Adipocyte (in vitro differentiated cells): ENCODE measurements around the gene OLFM2.
A peak's percentile ranks its signal among the peaks of the same experiment; 100 is the strongest.
"Not testable (repeated sequence)": the region's sequence is repeated elsewhere in the genome, so short reads cannot be mapped to it uniquely, and the experiment has no call there.

Source experiments
- DNase-seq: peaks from one replicate; pipeline ENCODE4 v3.0.0-alpha.2; 2015; ENCODE audit warnings: low read depth
- H3K27me3 ChIP-seq: replicated peaks from 2 replicates; pipeline ENCODE4 v1.7.0; 2013; ENCODE audit warnings: mild to moderate bottlenecking, low read length, moderate library complexity; ENCODE audit not compliant: control insufficient read depth, insufficient read depth
- H3K36me3 ChIP-seq: 2 replicates; pipeline ENCODE4 v1.7.0; 2013; ENCODE audit warnings: low read length, mild to moderate bottlenecking, moderate library complexity; ENCODE audit not compliant: control insufficient read depth, insufficient read depth, severe bottlenecking
- H3K4me1 ChIP-seq: 2 replicates; pipeline ENCODE4 v1.7.0; 2013; ENCODE audit warnings: mild to moderate bottlenecking, low read length, moderate library complexity; ENCODE audit not compliant: control insufficient read depth, insufficient read depth
- H3K4me3 ChIP-seq: 2 replicates; pipeline ENCODE4 v1.7.0; 2013; ENCODE audit warnings: mild to moderate bottlenecking, low read length, moderate library complexity
- H3K9ac ChIP-seq: 2 replicates; pipeline ENCODE4 v1.7.0; 2013; ENCODE audit warnings: mild to moderate bottlenecking, low read length, moderate library complexity
- H3K9me3 ChIP-seq: 2 replicates; pipeline ENCODE4 v1.7.0; 2013; ENCODE audit warnings: mild to moderate bottlenecking, low read length, moderate library complexity; ENCODE audit not compliant: control insufficient read depth

The OLFM2 gene

DNA sequence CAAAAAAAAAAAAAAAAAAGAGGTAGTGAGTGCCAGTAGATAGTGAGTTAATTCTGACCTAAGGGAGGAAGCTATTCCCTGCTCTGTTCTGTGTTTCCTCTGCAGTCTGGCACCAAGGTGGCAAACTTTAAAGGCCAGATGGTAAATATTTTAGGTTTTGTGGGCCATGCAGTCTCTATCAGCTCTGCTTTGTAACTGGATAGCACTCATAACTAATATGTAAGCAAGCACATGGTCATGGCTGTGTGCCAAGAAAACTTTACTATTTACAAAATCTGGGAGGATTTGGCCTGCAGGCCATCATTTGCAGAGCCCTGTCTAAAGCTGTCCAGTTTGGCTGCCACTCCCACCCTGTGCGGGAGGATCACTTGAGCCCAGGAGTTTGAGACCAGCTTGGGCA lies 96.9 kb downstream of the OLFM2 start:
- peaks cover 46% of the 10 kb centered on the region for H3K36me3 ChIP-seq

GRCh38 chr19:9838324-9838723 lies 98.0 kb downstream of the OLFM2 start:
- no peak overlapping the region for H3K9ac ChIP-seq
- peaks cover 38% of the 10 kb centered on the region for H3K36me3 ChIP-seq
- no peak for DNase-seq
- no peak overlapping the region for H3K4me3 ChIP-seq
- H3K9me3 ChIP-seq: no peaks in the 10 kb centered on the region
- peaks cover 18% of the 10 kb centered on the region for H3K4me1 ChIP-seq
- H3K27me3 ChIP-seq: no peaks in the 10 kb centered on the region

More for the DNA sequence above, 96.9 kb downstream of the OLFM2 start:
- peak overlapping the region; percentile 42 for H3K9ac ChIP-seq
- H3K4me3 ChIP-seq: no peak overlapping the region
- no peaks in the 10 kb centered on the region for H3K9me3 ChIP-seq
- peak; percentile 60 for DNase-seq
- no peaks in the 10 kb centered on the region for H3K27me3 ChIP-seq
- peaks cover 18% of the 10 kb centered on the region for H3K4me1 ChIP-seq

DNA sequence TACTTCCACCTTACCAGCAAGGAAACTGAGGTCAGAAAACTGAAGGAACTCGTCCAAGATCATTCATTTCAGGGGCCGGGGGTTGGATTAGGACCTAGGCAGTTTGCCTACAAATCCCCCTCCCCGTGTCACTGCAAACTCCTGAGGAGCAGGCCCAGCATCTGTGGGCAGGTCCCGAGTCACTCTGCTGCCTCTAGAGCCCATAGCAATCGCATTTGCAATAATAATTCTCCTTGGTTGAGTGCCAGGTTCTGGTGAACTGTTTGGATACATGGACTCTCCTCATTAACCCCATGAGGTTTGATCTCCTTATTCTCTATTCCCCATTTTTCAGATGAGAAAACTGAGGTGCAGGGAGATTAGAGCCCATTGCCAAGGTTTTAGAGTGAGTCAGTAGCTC lies 100.3 kb downstream of the OLFM2 start:
- Histone ChIP-seq H3K36me3 (peaks cover 26% of the 10 kb centered on the region), H3K4me1 (peaks cover 14% of the 10 kb centered on the region), H3K27me3 (no peaks in the 10 kb centered on the region), H3K9me3 (no peaks in the 10 kb centered on the region), H3K4me3 (peak overlapping the region; percentile 95), H3K9ac (peak overlapping the region; percentile 90)
- DNase-seq: peak; percentile 69

DNA sequence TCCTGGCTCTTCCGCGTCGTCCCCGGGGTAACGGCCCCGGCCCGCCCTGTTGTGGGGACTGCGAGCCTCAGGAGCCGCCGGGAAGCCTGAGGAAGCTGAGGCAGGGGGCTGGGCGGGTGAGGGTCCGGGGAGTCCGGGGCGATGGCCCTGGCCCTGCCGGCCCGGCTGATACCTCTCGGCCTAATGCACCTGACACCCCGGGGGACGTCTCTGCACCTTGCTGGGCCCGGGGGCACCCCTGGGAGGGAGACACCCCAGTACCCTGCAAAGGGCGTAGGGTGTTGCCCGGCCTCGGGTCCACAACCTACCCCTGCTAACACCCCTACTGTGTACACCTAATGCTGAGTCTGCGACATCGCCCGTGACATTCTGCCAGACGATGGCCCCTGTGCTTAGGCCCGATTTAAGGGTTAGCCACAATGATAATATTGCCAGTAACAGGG lies 100.8 kb downstream of the OLFM2 start:
- H3K9me3 ChIP-seq: no peaks in the 10 kb centered on the region
- peaks cover 14% of the 10 kb centered on the region for H3K4me1 ChIP-seq
- peak overlapping the region; percentile 90 for H3K9ac ChIP-seq
- H3K4me3 ChIP-seq: peak overlapping the region; percentile 95
- H3K27me3 ChIP-seq: no peaks in the 10 kb centered on the region
- no peak for DNase-seq
- peaks cover 21% of the 10 kb centered on the region for H3K36me3 ChIP-seq

GRCh38 chr19:9834726-9835506 lies 101.4 kb downstream of the OLFM2 start, which contains the start of gene PIN1:
Gene PIN1, plus strand, starts transcription at chr19:9835318. Its CDS starts 27 bp downstream, at chr19:9835345.
- H3K4me3 ChIP-seq: peak within 1 kb of the TSS; percentile 95
- H3K9me3 ChIP-seq: no peaks in the 10 kb centered on the region
- peak within 1 kb of the TSS; percentile 90 for H3K9ac ChIP-seq
- H3K27me3 ChIP-seq: no peaks in the 10 kb centered on the region
- peak; percentile 100 for DNase-seq
- H3K4me1 ChIP-seq: peaks cover 14% of the 10 kb centered on the region
- H3K36me3 ChIP-seq: peaks cover 20% of the 10 kb centered on the region

- no peak overlapping the region for H3K9ac ChIP-seq
- DNase-seq: no peak
- H3K36me3 ChIP-seq: peaks cover 18% of the 10 kb centered on the region
- no peaks in the 10 kb centered on the region for H3K27me3 ChIP-seq
- H3K4me3 ChIP-seq: peak overlapping the region; percentile 95
- H3K9me3 ChIP-seq: no peaks in the 10 kb centered on the region
- H3K4me1 ChIP-seq: peaks cover 12% of the 10 kb centered on the region
Measured at GRCh38 chr19:9834307-9834725, 102.0 kb downstream of the OLFM2 start.

GRCh38 chr19:9828551-9829063 lies 107.7 kb downstream of the OLFM2 start:
- DNase-seq: no peak
- peaks cover 9% of the 10 kb centered on the region for H3K36me3 ChIP-seq

GRCh38 chr19:9827289-9828238 lies 108.8 kb downstream of the OLFM2 start, which contains the start of gene UBL5:
Gene UBL5, plus strand, starts transcription at chr19:9827918. Its CDS starts 420 bp downstream, at chr19:9828338.
- DNase-seq: peak; percentile 96
- peak within 1 kb of the TSS; percentile 98 for H3K9ac ChIP-seq
- H3K36me3 ChIP-seq: peaks cover 9% of the 10 kb centered on the region
- H3K9me3 ChIP-seq: no peaks in the 10 kb centered on the region
- peaks cover 15% of the 10 kb centered on the region for H3K4me1 ChIP-seq
- H3K27me3 ChIP-seq: no peaks in the 10 kb centered on the region
- H3K4me3 ChIP-seq: peak within 1 kb of the TSS; percentile 99

More at GRCh38 chr19:9828551-9829063, 107.7 kb downstream of the OLFM2 start:
- Histone ChIP-seq H3K4me3 (peak overlapping the region; percentile 99), H3K4me1 (peaks cover 15% of the 10 kb centered on the region), H3K27me3 (no peaks in the 10 kb centered on the region), H3K9me3 (no peaks in the 10 kb centered on the region), H3K9ac (peak overlapping the region; percentile 98)

GRCh38 chr19:9823816-9824215 lies 112.5 kb downstream of the OLFM2 start:
- Histone ChIP-seq H3K4me1 (peaks cover 16% of the 10 kb centered on the region), H3K27me3 (no peaks in the 10 kb centered on the region), H3K36me3 (no peaks in the 10 kb centered on the region), H3K4me3 (no peak overlapping the region), H3K9ac (no peak overlapping the region), H3K9me3 (no peaks in the 10 kb centered on the region)
- DNase-seq: no peak

DNA sequence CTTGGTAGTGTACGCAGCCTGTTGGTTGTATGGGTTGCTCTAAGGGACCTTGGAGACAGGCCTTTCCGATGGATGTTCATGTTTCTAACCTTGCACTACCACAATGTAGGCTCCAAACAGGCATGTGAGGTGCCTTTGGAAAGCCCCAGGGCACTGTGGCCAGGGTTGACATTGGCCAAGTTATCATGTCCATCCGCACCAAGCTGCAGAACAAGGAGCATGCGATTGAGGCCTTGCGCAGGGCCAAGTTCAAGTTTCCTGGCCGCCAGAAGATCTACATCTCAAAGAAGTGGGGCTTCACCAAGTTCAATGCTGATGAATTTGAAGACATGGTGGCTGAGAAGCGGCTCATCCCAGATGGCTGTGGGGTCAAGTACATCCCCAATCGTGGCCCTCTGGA lies 116.3 kb downstream of the OLFM2 start:
- not testable (repeated sequence) for H3K36me3 ChIP-seq, H3K27me3 ChIP-seq, DNase-seq, H3K9me3 ChIP-seq, H3K9ac ChIP-seq
- peaks cover 17% of the 10 kb centered on the region for H3K4me1 ChIP-seq
- peak overlapping the region; percentile 67 for H3K4me3 ChIP-seq

DNA sequence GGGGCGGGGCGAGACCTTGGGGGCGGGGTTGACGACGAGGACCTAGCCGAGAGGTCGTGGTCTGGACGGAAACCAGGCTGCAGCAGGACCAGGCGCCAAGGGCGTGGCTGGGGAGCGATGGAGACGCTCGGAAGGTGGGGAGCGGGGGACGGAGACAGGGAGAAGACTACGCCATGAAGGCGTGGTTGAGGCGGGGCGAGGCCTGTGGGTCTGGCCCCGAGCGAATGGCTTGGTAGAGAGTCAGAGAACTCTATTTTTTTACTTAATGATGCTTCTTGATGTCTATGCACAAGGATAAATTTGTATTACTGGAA lies 116.8 kb downstream of the OLFM2 start:
- Histone ChIP-seq H3K9ac (no peak overlapping the region), H3K4me1 (peaks cover 17% of the 10 kb centered on the region), H3K36me3 (no peaks in the 10 kb centered on the region), H3K27me3 (no peaks in the 10 kb centered on the region), H3K9me3 (no peaks in the 10 kb centered on the region), H3K4me3 (peak overlapping the region; percentile 67)
- DNase-seq: no peak
